OCI-LY1 (cell line): ENCODE measurements around the gene CDYL2.
A peak's percentile ranks its signal among the peaks of the same experiment; 100 is the strongest.

Experiments used
- EZH2 ChIP-seq: fragments of 200-600 bp; sonication (generic), shearing (Covaris generic); IDR thresholded peaks from 2 replicates; pipeline ENCODE4 v1.8.0; 2017; ENCODE audit warnings: borderline replicate concordance, mixed run types, mild to moderate bottlenecking, antibody characterized with exemption, low read length, moderate library complexity, mixed read lengths
- TF ChIP-seq, protein P1 (sequence below): fragments of 200-600 bp; sonication (generic), shearing (Covaris generic); IDR thresholded peaks from 2 replicates; pipeline ENCODE4 v1.5.1; 2017; ENCODE audit warnings: mild to moderate bottlenecking, antibody characterized with exemption, low read length, moderate library complexity, mixed read lengths

DNA sequence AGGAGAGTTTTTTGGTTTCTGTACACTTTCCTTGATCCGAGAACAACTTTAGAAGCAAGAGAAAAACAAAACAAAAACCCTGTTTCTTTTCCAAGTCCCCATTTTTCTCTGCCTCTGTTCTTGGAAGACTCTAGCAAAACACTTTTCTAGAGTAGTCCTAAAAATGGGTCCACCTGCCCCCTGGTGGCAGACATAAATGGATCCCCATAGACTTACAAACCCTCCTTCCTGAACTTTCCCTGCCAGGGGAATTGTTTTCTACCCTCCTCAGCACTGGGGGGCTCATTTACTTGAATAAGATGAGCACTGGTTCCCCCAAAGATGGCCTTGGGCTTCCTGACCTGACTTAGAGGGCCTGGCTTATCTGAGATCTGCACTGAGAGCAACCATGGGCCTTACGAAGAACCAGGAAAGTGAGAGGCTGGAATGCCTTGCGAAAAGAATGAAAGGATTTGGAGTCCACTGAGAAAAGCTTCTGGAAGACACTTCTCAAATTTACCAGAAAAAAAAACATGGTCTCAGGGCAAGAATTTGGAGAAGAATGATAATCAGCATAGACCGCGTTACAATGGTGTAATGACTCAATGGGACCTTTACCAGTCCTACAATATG lies 48.0 kb upstream of the CDYL2 start:
- TF ChIP-seq, protein P1, sequence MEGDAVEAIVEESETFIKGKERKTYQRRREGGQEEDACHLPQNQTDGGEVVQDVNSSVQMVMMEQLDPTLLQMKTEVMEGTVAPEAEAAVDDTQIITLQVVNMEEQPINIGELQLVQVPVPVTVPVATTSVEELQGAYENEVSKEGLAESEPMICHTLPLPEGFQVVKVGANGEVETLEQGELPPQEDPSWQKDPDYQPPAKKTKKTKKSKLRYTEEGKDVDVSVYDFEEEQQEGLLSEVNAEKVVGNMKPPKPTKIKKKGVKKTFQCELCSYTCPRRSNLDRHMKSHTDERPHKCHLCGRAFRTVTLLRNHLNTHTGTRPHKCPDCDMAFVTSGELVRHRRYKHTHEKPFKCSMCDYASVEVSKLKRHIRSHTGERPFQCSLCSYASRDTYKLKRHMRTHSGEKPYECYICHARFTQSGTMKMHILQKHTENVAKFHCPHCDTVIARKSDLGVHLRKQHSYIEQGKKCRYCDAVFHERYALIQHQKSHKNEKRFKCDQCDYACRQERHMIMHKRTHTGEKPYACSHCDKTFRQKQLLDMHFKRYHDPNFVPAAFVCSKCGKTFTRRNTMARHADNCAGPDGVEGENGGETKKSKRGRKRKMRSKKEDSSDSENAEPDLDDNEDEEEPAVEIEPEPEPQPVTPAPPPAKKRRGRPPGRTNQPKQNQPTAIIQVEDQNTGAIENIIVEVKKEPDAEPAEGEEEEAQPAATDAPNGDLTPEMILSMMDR, result peak; percentile 62
- TF ChIP-seq EZH2, result no peak
